H7 (cell line): Measurements from ENCODE around the gene JAKMIP2. TPM values are rescaled to one million over a fixed set of nuclear protein-coding genes. Genes with fewer than 3 reads are reported as not detected.
"Not testable (repeated sequence)": the region's sequence is repeated elsewhere in the genome, so short reads cannot be mapped to it uniquely, and the experiment has no call there.

Source experiments
- DNase-seq: peaks from one replicate; pipeline ENCODE4 v3.0.0; 2012
- H3K27me3 ChIP-seq: 2 replicates; pipeline ENCODE4 v1.6.0; 2011; ENCODE audit warnings: mild to moderate bottlenecking, low read length; ENCODE audit not compliant: control insufficient read depth, insufficient read depth
- H3K36me3 ChIP-seq: replicated peaks from 2 replicates; pipeline ENCODE4 v1.5.1; 2011; ENCODE audit warnings: low read length; ENCODE audit not compliant: control insufficient read depth, insufficient read depth
- H3K4me3 ChIP-seq: 2 replicates; pipeline ENCODE4 v1.5.1; 2011; ENCODE audit warnings: low read depth, mild to moderate bottlenecking, control low read depth, low read length, moderate library complexity; ENCODE audit not compliant: insufficient read depth
- total RNA-seq: library from RNA; depleted of rRNA; stranded (reverse); fragments of >200 nt; shearing (Covaris generic); gene quantifications from 2 replicates; pipeline ENCODE4 v1.2.3, GENCODE V29; 2014; rRNA removed

JAKMIP2 gene
- total RNA-seq, 1 experiment from 2014 or later, result 0.94 TPM

- no peaks in the 10 kb centered on the region for H3K36me3 ChIP-seq
- no peak for DNase-seq
- H3K4me3 ChIP-seq, result no peak overlapping the region
- no peaks in the 10 kb centered on the region for H3K27me3 ChIP-seq
These were observed 227.4 kb downstream of the JAKMIP2 start for GRCh38 chr5:147555176-147555575.

- DNase-seq, result no peak
- no peak overlapping the region for H3K4me3 ChIP-seq
- no peaks in the 10 kb centered on the region for H3K36me3 ChIP-seq
- H3K27me3 ChIP-seq, result no peaks in the 10 kb centered on the region
These were observed 228.2 kb downstream of the JAKMIP2 start for GRCh38 chr5:147554261-147554817.

- H3K4me3 ChIP-seq, H3K27me3 ChIP-seq, DNase-seq, H3K36me3 ChIP-seq: not testable (repeated sequence)
These were observed 228.7 kb downstream of the JAKMIP2 start for GRCh38 chr5:147553817-147554216.

GRCh38 chr5:147552897-147553296 is 229.6 kb downstream of the JAKMIP2 start:
- Histone ChIP-seq H3K36me3 (no peaks in the 10 kb centered on the region), H3K27me3 (no peaks in the 10 kb centered on the region), H3K4me3 (no peak overlapping the region)
- DNase-seq, result no peak

GRCh38 chr5:147551677-147552076 is 230.9 kb downstream of the JAKMIP2 start:
- DNase-seq, result no peak
- Histone ChIP-seq H3K27me3 (no peaks in the 10 kb centered on the region), H3K36me3 (no peaks in the 10 kb centered on the region), H3K4me3 (no peak overlapping the region)

GRCh38 chr5:147547730-147548129 is 234.8 kb downstream of the JAKMIP2 start:
- no peaks in the 10 kb centered on the region for H3K27me3 ChIP-seq
- DNase-seq, result no peak
- H3K4me3 ChIP-seq, result no peak overlapping the region
- H3K36me3 ChIP-seq, result no peaks in the 10 kb centered on the region

- Histone ChIP-seq H3K4me3 (no peak overlapping the region), H3K27me3 (no peaks in the 10 kb centered on the region), H3K36me3 (no peaks in the 10 kb centered on the region)
- no peak for DNase-seq
These were observed 238.0 kb downstream of the JAKMIP2 start for GRCh38 chr5:147544556-147544955.

GRCh38 chr5:147539053-147539452 is 243.5 kb downstream of the JAKMIP2 start:
- Histone ChIP-seq H3K27me3 (no peaks in the 10 kb centered on the region), H3K36me3 (no peaks in the 10 kb centered on the region), H3K4me3 (no peak overlapping the region)
- DNase-seq, result no peak

GRCh38 chr5:147538236-147538635 is 244.3 kb downstream of the JAKMIP2 start:
- no peak for DNase-seq
- H3K27me3 ChIP-seq, result no peaks in the 10 kb centered on the region
- H3K4me3 ChIP-seq, result no peak overlapping the region
- H3K36me3 ChIP-seq, result no peaks in the 10 kb centered on the region

Other genes starting within 250 kb of the JAKMIP2 start
- 1.4 and 3.2 TPM in 2 replicates for gene SPINK1, start 48.9 kb upstream of the JAKMIP2 start, total RNA-seq
- 42.0 and 51.2 TPM in 2 replicates for gene SCGB3A2, start 96.0 kb upstream of the JAKMIP2 start, total RNA-seq
- gene C5orf46, start 123.8 kb upstream of the JAKMIP2 start, total RNA-seq, result not detected in 2 replicates